GM18507 (cell line): Measurements from ENCODE around the gene PLSCR4.
"Not testable (repeated sequence)": the region's sequence is repeated elsewhere in the genome, so short reads cannot be mapped to it uniquely, and the experiment has no call there.

ENCODE experiments used
- DNase-seq: peaks from one replicate; pipeline ENCODE4 v3.0.0; 2011; ENCODE audit warnings: low read depth; ENCODE audit not compliant: insufficient read length; ENCODE audit errors: extremely low spot score
- FAIRE-seq: peaks from 2 replicates; lab custom pipeline; 2011; peaks lifted over from hg19 to GRCh38; lab: Jason Lieb, UNC

Gene PLSCR4

DNA sequence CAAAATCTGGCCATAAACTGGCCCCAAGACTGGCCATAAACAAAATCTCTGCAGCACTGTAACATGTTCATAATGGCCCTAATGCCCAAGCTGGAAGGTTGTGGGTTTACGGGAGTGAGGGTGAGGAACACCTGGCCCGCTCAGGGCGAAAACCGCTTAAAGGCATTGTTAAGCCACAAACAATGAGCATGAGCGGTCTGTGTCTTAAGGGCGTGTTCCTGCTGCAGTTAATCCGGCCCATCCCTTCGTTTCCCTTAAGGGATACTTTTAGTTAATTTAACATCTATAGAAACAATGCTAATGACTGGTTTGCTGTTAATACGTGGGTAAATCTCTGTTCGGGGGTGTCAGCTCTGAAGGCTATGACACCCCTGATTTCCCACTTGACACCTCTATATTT, 1.5 kb upstream of the PLSCR4 start:
- DNase-seq, FAIRE-seq: not testable (repeated sequence)

GRCh38 chr3:146249921-146250320, 984 bp downstream of the PLSCR4 start:
- no peak for FAIRE-seq

DNA sequence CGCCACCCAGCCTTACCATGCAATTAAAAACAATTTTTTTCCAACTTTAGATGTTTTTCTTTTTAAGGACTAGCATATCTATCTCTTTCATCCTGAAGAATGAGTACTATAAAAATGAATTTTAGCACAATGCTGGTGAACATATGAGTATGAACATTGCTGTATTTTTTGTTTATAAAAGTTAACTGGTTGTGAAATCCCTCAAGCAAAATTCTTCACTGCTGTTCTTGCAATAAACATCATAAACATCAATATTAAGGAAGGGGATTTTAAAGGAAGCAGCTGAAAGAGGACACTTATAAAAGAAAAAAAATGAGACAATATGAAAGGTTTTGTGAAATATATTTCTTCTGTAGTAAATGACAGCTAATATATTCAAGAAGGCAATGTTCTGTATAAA, 3.0 kb downstream of the PLSCR4 start:
- FAIRE-seq = no peak
- no peak for DNase-seq

More at GRCh38 chr3:146249921-146250320, 984 bp downstream of the PLSCR4 start:
- no peak for DNase-seq

GRCh38 chr3:146246526-146246925, 4.4 kb downstream of the PLSCR4 start:
- FAIRE-seq (no peak), DNase-seq (no peak)

GRCh38 chr3:146243559-146243958, 7.3 kb downstream of the PLSCR4 start:
- FAIRE-seq (no peak), DNase-seq (no peak)

GRCh38 chr3:146241523-146242240, 9.2 kb downstream of the PLSCR4 start:
- FAIRE-seq = no peak

DNA sequence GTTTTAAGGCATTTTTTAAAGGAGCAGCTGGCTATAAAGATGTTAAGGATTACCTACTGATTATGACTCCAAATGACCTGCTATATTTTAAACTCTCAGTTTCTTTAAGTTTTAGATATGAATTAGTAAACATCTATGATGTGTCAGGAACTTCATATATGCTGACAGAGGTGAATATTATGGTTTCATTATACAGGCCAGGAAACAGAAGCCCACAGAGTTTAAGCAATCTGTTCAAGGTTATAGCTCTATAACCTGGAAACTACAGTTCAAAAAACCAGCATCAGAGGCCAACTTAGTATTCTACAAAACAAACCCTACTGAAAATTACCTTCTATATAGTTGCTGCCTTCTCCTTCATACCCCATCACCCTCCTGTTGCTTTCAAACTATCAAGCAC, 17.4 kb downstream of the PLSCR4 start:
- DNase-seq = no peak
- FAIRE-seq = no peak

More at GRCh38 chr3:146241523-146242240, 9.2 kb downstream of the PLSCR4 start:
- DNase-seq = no peak

- FAIRE-seq = no peak
Observed at GRCh38 chr3:146227486-146227885, 23.4 kb downstream of the PLSCR4 start.

GRCh38 chr3:146226881-146227280, 24.0 kb downstream of the PLSCR4 start:
- no peak for DNase-seq
- no peak for FAIRE-seq

More at GRCh38 chr3:146227486-146227885, 23.4 kb downstream of the PLSCR4 start:
- DNase-seq = no peak

DNA sequence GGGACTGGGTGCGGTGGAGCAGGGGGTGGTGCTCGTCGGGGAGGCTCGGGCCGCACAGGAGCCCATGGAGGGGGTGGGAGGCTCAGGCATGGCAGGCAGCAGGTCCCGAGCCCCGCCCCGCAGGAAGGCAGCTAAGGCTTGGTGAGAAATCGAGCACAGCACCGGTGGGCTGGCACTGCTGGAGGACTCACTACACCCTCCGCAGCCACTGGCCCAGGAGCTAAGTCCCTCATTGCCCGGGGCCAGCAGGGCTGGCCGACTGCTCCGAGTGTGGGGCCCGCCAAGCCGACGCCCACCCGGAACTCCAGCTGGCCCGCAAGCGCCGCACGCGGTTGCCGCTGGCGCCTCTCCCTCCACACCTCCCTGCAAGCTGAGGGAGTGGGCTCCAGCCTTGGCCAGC, 25.4 kb downstream of the PLSCR4 start:
- not testable (repeated sequence) for FAIRE-seq, DNase-seq

DNA sequence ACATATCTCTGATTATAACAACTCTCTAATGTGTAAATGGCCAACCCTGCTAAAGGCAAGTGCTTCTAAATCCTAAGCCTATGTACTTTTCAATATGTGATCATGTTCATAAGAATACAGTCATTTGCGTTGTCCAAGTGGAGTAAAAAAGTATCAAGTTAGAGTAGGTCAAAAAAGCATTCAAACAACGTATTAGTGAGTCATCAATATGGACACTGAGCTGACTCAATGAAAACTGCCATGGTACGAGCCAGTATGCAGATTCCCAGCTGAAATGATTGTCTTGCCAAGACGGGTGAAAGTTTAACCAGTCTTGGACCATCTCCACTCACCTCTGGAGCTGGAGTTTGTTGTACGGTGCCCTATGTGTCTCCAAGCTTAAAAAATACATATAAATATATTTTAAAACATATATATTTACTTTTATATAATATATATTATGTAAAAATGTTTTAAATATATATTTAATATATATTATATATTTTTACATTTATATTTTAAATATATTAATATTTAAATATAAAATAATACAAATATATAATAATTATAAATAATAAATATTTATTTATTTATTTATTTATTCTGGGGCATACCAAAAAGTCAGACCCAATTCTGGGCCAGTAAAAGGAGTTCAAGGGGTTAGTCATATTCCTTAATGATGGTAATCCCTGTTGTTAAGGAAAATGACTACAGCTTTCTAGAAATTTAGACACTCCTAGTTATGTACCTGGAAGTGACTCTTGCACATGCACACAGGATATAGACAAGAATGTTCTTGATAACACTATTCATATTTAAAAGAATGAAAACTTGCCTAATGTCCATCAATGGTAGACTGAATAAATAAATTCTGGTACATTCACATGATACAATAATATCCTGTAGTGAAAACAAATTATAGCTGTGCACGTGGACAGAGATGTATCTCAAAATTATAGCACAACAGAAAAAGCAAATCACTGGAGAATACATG, 27.2 kb downstream of the PLSCR4 start:
- FAIRE-seq (no peak), DNase-seq (no peak)

- DNase-seq (no peak), FAIRE-seq (no peak)
Observed at GRCh38 chr3:146222204-146223046, 28.5 kb downstream of the PLSCR4 start.

GRCh38 chr3:146221276-146221675, 29.6 kb downstream of the PLSCR4 start:
- DNase-seq (no peak), FAIRE-seq (no peak)

DNA sequence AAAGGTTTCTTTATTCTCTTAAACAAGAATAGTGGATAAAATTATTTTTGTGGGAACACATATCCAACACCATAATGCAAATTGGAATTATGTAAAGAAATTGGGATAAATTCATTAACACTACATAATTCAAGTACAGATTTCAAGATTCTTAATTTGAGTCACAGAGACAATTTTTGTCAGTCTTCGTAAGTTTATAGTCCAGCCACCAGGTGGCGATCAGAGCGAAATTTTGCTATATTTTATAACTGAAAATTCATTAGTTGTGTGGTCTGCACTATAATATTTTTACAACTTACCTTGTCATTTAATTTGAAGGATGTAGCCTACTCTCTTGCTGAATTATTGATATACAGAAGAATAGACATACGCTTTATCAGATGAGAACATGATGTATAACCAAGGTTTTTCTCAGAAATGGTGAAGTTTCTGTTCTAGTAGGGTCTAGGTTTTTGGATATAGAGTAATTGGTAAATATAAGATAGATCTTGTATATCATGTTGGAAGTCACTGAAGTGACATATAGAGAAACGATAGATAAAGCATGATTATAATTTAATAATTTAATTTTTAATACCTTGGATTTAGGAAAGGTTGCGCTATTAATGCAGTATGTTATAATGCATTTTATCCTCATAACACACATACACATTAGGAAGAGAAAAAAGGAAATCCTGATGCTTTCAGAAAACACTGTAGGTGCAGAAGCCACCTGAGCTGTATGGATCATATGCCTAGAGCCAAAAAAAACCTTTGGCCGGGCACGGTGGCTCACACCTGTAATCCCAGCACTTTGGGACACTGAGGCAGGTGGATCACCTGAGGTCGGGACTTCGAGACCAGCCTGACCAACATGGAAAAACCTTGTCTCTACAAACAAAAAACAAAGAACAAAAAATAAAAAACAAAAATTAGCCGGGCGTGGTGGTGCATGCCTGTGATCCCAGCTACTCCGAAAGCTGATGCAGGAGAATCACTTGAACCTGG, 31.7 kb downstream of the PLSCR4 start:
- FAIRE-seq = no peak
- no peak for DNase-seq

GRCh38 chr3:146217324-146217723, 33.6 kb downstream of the PLSCR4 start:
- no peak for DNase-seq

DNA sequence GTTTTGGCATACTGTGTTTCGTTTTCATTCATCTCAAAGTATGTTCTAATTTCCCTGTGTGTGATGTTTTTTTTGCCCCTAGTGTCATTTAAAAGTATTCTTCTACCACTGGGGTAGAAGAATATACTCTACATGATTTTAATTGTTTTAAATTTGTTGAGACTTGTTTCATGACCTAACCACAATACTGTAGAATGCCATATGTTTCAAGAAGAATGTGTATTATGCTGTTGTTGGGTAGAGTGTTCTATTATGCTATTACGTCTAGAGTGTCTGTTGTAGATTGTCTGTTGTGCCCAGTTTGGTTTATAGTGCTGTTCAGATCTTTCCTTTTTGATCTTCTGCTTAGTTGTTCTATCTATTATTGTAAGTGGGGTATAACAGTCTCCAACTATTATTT, 36.4 kb downstream of the PLSCR4 start:
- no peak for DNase-seq
- FAIRE-seq = no peak

More at GRCh38 chr3:146217324-146217723, 33.6 kb downstream of the PLSCR4 start:
- FAIRE-seq = no peak

- DNase-seq (no peak), FAIRE-seq (no peak)
Observed at GRCh38 chr3:146209371-146209770, 41.5 kb downstream of the PLSCR4 start.

DNA sequence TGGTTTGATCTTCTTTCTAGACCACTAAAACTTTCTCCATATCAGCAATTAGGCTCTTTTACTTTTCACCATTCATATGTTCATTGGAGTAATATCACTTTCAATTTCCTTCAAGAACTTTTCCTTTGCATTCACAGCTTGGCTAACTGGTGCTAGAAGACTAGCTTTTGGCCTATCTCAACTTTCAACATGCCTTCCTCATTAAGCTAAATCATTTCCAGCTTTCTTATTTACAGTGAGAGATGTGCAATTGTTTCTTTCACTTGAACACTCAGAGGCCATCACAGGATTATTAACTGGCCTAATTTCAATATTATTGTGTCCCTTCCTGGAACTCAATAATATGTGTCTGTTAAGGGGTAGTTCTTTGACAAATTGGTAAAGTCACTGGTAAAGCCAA, 47.1 kb downstream of the PLSCR4 start:
- DNase-seq (no peak), FAIRE-seq (no peak)
